GM21717 (cell line): ENCODE results near the gene TBC1D2.

ENCODE experiments used
- ATAC-seq: cut with Tn5 transposase; IDR thresholded peaks from one replicate; pipeline ENCODE4 v1.9.1; 2021; ENCODE audit warnings: mild to moderate bottlenecking, moderate library complexity; ENCODE audit not compliant: unreplicated experiment

The TBC1D2 gene

DNA sequence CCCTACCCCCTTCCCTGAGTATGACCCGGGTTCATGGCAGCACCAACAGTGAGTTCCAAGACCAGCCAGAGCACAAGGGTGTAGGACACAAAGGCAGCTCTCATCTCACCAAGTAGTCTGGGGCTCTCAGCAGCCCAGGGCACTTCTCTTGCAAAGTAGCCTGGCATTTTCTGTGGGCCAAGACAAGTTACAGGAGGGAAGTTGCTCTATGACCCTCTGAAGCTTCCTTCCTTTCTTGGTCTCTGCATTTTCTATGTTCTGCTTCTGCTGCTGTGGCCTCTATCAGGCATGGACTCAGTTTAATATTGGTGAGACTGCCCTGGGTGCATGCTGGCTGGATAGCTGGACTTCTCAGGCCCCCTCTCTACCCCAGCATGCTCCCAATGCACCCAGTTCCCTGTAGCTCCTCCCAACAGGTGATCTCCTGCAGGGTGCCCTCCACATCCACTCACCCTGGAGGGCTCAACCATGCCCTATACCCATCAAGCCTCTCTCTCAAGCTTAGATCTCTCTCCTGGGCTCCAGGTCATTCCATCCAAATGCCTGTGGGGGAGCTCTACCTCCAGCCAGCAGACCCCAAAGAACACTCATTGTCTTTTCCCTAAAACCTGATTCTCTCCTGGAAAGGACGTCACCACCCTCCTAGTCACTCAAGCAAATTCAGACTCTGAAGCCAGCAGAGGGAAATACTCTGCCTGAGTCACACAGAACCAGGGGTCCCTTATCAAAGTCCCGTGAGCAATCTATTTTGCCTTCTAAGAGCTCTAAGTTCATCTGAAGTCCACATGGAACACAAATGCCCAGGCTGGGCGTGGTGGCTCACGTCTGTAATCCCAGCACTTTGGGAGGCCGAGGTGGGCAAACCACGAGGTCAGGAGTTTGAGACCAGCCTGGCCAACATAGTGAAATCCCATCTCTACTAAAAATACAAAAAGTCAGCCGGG lies 13.8 kb downstream of the TBC1D2 start:
- ATAC-seq, result no peak

DNA sequence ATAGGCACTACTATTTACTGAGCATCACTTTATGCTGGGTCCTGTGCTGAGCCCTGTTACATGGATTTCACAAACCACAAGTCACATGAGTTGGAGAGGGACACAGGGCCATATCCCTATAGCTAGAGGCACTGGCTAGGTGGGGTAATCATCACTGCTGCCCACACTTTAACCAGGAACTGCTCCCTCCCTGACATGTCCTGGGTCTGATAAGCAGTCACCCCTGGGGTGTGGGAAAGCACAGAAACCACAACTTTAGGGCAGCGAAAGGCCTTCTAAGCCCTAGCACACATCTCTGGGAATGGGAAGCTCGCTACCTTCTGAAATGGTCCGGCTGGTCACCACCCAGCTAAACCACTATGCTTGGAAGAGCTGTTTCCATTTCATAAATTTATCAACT lies 15.0 kb downstream of the TBC1D2 start:
- ATAC-seq, result no peak

DNA sequence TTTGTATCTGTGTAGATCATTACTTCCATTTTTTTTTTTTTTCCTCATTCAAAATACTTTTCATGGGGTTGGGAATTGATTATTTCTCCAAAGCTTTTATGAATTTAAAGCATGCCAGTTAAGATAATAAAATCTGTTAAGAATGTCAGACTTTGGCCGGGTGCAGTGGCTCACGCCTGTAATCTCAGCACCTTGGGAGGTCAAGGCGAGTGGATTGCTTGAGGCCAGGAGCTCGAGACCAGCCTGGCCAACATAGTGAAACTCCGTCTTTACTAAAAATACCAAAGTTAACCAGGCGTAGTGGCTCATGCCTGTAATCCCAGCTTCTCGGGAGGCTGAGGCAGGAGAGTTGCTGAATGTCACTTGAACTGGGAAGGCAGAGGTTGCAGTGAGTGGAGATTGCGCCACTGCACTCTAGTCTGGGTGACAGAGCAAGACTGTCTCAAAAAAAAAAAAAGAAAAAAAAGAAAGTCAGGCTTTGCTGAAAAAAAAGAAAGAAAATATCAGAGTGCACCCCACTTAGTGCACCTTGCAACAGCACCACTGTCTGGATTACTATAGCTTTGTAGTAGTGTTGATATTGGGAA lies 18.5 kb downstream of the TBC1D2 start:
- ATAC-seq, result no peak

DNA sequence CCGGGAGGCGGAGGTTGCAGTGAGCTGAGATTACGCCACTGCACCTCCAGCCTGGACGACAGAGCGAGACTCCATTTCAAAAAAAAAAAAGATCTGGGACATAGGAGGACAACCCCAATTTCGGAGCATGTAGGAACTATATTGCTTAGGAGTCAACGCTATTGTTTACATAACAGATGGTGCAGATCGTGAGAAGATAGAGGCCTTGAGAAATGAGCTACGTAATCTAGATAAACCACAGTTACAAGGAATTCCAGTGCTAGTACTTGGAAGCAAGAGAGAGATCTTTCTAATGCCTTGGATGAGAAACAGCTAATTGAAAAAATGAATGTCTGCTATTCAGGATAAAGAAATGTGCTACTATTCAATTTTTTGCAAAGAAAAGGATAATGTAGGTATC lies 20.3 kb downstream of the TBC1D2 start:
- no peak for ATAC-seq

DNA sequence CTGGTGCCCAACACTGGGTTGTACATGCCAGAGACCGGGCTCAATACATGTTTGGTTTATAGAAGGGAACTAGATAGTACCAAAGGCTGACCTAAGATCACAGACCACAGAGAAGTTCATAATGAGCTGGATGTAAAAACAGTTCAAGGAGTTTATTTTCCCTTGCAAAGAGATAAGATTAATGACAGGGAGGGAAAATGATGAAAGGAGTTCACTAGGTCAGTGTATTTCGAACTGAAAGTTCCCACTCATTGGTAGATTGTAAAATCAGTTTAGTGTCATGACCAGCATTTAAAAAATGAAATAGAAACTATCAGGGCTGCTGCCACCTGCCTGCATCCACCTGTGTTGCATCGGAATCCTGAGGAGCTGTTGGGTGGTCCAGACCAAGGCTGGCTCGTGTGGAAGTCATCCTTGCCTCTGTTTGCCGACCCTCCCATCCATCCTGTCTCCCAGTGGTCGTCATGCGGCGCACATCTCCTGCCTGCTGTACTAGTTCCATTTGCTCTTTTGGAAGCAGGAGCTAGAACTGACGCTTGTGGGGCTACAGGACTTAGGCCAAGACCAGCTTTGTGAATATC lies 21.1 kb downstream of the TBC1D2 start:
- no peak for ATAC-seq

DNA sequence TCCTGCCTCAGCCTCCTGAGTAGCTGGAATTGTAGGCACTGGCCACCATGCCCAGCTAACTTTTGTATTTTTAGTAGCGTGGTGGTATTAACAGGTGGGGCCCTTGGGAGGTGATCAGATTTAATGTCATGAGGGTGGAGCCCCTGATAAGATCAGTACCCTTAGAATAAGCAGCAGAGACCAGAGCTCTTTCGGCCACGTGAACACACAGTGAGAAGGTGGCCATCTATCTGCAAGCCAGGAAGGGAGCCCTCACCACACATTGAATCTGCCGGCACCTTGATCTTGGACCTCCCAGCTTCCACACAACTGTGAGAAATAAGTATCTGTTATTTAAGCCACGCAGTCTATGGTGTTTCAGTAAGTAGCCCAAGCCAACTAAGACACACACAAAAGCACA lies 22.5 kb downstream of the TBC1D2 start:
- ATAC-seq, result no peak

DNA sequence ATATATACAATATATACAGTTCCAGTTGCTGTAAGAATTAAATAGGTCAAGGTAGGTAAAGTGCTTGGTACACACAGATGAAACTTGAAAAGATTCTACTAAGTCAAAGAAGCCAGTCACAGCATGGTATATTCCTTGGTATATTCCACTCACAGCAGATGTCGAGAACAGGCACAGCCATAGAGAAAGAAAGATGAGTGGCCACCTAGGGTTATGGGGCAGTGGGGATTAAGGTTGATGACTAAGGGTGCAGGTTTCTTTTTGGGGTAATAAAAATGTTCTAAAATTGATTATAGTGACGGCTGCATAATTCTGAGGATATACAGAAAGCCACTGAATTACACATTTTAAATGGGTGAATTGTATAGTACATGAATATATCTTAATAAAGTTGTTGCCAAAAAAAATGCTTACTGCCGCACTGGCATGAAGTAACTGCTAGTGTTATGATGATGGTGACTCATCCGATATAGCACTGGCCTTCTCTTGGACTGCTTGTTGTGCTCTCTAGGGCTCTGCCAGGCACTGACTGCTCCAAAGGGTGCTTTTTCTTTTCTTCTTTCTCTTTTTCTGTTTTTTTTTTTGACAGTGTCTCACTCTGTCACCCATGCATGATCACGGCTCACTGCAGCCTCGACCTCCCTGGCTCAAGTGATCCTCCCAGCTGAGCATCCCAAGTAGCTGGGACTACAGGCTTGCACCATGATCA lies 23.5 kb downstream of the TBC1D2 start:
- no peak for ATAC-seq

DNA sequence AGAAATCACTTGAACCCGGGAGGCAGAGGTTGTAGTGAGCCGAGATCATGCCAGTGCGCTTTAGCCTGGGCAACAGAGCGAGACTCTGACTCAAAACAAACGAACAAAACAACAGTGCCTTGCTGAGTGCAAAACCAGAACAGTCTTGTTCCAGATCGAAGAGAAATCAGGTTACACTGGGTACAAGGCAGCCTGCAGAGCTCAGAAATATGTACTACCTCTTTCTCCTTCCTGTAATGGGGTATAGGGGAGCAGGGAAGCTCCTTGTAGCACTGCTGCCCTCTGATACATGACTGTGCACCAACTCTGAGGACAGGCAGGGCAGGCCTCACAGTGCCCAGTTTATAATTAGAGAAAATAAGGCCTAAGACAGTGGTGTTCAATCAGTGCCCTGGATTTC lies 24.7 kb downstream of the TBC1D2 start:
- ATAC-seq, result no peak

DNA sequence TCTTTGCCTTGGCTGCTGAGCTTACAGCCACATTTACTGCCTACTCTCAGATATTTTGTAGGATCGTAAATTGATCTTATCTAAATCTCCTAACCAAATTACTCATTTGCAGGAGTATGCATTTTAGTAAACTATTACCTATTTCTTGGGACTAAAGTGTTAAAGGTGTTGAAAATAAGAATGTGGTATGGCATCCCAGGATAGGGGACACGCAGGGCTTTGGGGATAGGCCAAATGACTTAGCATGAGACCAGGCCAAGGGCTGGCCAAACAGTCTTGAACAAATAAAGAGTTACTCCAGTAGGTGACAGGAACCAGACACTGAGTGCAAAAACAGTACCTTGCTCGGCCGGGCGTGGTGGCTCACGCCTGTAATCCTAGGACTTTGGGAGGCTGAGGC lies 25.1 kb downstream of the TBC1D2 start:
- no peak for ATAC-seq

DNA sequence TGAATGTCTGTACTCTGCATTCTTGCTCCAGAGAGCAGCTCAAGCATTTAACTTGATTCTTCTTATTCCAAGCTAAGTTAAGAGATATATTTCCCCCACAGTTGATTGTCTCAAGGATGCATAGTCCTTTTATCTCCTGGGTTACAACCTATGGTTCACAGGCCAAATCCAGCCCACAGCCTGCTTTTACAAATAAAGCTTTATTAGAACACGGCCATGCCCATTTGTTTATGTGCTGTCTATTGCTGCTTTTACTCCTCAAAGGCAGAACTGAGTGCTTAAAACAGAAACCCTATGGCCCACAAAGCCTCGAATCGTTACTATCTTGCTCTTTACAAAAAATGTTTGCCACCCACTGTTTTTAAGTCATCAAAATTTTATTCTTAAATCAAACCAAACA lies 25.8 kb downstream of the TBC1D2 start:
- ATAC-seq, result no peak

DNA sequence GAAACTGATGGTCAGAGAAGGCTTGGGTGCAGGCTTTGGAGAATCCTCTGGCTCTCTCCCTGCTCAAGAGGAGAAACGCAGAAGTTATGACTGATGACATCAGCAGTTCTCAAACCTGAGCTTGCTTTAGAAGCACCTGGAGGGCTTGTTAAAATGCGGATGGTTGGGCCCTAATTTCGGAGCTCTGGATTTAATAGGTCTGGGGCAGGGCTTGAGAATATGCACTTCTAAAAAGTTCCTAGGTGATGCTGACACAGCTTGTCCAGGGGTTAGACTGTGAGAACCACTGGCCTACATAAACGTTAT lies 26.4 kb downstream of the TBC1D2 start:
- no peak for ATAC-seq

DNA sequence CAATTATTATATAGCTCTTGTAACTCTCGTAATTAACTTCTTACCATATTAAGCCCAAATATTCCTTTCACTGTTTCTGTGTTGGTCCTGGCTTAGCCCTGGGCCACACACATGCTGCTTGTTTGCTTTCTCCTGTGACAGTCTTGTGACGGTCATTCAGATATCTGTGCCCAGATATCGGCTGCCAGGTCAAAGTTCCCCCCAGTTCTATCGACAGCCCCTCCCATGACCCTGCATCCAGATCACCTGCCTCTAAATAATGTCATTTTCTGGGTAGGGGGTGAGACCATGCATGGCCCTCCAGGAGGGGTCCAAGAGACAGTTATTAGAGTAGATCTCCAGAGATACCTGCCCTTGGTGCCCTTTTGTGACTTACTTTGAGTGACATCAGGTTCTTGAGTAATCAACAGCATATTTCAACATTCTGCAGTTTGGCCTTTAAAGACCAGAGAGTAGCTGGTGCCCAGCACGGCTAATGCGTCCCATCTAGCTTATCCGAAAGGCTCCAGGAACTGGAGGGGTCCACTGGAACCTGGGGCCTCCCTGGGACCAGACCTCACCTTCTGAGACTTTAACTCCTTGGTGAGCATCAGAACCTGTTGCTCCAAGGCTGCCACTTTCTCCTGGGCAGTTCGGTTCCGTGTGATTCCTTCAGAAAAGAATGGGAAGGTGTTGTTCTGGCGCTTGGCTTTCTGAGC lies 26.9 kb downstream of the TBC1D2 start:
- ATAC-seq, result no peak

DNA sequence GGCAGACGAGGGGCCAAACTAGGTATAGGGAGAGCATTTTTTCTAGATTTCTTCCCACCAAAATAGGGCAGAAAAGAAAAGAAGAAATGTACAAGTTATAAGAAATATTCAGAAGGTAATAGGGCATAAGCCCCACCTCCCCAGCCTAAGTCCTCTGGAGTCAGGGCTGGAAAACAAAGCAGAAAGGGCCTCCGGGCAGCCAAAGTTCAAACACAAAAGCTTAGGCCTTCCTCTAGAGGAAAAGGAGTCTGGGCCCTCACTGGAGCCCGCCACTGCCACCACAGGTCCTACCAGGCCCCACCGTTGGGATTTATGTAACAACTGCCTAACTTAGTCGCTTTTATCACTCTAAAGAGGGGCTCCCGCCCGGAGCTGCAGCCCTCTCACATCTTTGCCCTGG lies 27.6 kb downstream of the TBC1D2 start:
- no peak for ATAC-seq

DNA sequence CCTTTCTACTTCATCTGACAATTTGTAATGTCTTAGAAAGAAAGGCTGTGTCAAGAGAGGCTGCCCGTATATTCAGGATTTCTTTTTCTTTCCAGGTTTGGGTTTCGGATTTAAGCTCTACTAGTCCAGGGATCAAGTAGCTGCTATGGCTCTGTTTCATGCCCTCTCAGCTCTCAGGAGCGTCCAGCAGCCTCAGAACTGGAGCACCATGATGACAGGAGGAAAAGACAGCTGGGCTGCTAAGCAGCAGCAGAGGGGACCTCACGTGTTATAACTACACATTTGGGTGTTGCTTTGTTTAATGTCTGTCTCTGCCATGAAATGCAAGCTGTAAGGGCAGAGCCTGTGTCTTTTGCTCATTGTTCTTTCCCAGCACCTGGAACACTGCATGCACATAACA lies 28.5 kb downstream of the TBC1D2 start:
- no peak for ATAC-seq

DNA sequence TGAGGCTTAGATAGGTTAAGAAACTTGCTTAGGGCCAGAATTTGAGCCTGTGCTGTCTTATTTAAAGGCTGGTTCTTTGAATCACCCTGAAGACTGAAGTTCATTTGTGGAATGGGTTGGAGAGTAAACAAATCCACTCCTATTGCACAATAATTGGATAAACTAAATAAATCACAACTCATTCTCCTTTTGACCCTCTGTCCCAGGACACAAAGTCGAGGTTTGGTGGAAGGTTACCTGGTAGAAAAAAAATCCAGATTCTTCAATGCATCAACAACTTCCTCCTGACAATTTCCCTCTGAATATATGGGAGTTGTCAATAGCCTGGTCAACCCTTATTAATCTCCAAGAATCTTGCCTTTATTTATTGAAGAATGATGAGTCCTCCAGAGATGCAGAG lies 28.9 kb downstream of the TBC1D2 start:
- ATAC-seq, result no peak

DNA sequence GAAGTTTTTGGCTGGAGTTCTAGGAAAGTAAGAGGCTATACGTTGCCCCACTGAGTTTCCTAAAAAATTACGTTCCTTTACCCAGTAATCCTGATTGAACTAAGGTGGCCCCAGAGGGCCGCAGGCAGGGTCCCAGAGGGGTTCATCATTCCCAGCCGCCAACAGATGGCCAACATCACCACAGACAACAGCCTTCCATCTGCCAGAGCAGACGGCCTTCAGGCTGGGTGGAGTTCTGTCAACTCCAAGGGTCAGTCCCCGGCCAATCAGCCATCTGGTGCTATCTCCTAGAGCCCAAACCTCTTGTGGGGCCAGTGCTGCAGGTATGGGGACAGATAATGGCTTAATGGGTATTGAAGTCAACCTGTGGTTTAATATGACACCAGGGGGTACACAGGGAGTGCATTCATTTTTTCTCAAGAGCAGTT lies 30.4 kb downstream of the TBC1D2 start:
- no peak for ATAC-seq

DNA sequence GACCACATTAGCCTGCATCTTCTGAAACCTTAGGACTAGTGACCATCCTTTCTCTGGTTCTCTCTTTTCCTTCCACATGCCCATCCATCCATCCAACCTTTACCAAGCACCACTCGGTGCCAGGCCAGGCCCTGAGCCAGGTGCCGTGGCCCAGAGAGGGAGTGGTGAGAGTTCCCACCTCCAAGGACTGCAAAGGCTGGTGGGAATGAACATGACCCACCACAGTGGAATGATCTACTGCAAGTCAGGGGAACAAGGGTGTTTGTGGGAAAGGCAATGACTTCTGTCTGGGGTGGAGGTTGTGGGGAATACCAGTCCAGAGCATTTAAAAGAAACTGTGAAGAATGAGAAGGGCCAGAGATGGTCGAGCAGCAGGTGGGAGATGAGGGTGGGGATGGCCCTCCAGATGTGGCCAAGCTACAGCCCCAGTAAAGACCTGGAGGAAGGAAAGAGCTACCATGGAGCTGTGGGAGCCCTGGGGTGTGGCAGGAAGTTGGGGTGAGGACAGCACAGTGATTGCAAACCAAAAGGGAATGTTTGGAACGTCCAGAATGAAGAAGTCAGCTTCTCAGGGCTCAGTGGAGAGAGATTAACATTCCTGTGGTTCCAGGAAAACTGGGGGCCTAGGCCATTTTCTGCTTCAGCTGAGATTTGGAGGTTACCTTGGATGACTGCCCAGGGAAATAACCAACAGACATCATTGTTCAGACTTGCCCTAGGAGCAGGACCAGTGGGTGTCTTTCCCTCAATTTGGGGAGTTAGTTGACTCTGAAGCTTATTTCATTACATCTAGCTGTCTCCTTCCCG lies 32.4 kb downstream of the TBC1D2 start:
- no peak for ATAC-seq

DNA sequence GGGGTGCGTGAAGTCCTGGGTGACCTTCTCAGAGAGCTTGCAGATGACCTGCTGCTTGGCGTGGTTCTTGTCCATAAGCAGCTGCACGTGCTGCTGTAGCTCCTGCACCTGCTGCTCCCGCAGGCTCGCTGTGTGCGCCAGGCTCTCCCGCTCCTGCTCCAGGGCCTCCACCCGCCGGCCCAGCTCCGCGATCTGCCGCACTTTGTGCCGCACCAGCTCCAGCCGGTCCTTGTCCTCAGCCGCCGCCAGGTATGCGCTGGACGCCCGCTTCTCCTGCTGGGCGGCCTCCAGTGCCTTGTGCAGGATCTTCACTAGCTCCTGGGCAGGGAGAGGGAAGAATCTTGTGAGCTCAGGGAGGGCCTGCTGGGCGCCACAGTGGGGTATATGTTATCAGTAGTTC lies 34.5 kb downstream of the TBC1D2 start:
- ATAC-seq, result no peak

DNA sequence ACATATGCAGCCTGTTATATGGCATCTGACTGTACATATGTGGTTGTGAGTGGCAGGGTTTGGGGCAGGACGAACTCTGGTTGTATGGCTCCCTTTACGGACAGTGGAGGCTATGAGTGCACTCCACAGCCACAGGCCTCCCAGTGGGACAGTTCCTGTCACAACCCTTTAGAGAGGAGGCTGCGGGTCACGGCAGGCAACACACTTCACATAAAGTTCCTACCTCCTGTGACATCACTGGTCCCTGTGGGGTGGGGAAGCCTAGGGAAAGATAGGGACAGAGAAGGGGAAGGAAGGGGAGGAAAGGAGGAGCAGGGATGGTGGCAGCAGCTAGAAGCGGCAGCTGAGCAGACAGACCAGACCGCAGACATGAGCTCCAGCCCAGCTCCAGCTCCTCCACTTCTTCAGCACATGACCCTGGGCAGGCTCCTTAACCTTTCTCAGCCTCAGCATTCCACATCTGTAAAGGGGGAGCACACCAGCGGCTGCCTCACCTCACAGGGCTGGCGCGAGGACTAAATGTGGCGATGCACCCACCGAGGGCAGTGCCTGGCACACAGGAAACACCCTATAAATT lies 35.6 kb downstream of the TBC1D2 start:
- ATAC-seq, result no peak

DNA sequence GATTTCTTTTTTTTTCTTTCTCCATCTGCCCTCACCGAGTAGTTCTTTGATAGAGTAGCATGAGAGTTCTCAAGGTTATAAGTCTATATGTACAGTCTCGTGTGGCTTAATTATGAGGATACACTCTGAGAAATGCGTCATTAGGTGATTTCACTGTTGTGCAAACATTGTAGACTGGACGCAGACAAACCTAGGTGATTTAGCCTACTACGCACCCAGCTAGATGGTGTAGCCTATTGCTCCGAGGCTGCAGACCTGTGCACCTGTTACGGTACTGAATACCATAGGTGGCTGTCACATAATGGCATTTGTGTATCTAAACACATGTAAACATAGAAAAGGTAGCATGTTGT lies 36.1 kb downstream of the TBC1D2 start:
- no peak for ATAC-seq
